GM19324 (cell line): ENCODE data around the gene CACNA1D.

ENCODE experiments used
- ATAC-seq: cut with Tn5 transposase; IDR thresholded peaks from one replicate; pipeline ENCODE4 v1.9.1; 2021; ENCODE audit warnings: mild to moderate bottlenecking, moderate library complexity; ENCODE audit not compliant: unreplicated experiment, low FRiP score

The CACNA1D gene

GRCh38 chr3:53493595-53493962 lies 832 bp upstream of the CACNA1D start:
- ATAC-seq, result no peak

DNA sequence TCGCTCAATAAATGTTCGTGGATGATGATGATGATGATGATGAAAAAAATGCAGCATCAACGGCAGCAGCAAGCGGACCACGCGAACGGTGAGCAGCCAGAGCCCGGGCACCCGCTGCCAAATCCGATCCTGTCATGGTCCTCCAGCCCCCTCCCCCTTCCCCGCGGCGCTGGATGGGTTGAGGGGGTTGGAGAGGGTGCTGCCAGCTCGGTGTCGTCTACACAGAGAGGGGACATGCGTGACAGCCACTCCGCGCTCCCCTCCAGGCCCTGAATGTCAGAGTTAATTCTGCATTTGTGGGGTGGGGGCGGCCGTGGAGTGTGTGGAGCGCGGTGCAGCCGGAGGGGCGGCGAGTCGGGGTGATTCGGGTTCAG lies 722 bp downstream of the CACNA1D start:
- ATAC-seq, result no peak

- ATAC-seq, result no peak
These were observed 1.3 kb downstream of the CACNA1D start for GRCh38 chr3:53495520-53496391.

- no peak for ATAC-seq
These were observed 1.9 kb downstream of the CACNA1D start for GRCh38 chr3:53496392-53496670.

GRCh38 chr3:53496984-53497383 lies 2.6 kb downstream of the CACNA1D start:
- ATAC-seq, result no peak

GRCh38 chr3:53498806-53499641 lies 4.6 kb downstream of the CACNA1D start:
- ATAC-seq, result no peak

DNA sequence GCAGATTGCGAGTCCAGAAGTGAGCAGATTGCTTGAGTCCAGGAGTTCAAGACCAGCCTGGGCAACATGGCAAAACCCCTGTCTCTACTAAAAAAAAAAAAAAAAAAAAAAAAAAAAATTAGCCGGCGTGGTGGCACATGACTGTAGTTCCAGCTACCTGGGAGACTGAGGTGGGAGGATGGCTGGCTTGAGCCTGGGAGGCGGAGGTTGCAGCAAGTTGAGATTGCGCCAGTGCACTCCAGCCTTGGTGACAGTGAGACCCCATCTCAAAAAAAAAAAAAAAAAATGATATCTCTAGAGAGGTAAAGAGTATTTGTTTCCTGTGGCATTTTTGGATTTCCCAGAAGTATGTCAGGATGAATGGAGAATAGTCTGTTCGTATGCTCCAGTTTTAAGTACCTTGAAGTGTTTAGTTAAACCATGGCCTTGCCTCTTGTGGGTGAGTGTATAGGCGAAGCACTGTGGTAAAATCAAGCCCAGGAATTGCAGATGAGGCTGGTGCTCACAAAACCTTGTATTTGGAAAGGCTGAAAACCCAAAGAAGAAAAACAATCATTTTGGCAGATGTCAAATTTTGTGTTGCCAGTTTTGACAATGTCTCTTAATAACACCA lies 5.9 kb downstream of the CACNA1D start:
- no peak for ATAC-seq

DNA sequence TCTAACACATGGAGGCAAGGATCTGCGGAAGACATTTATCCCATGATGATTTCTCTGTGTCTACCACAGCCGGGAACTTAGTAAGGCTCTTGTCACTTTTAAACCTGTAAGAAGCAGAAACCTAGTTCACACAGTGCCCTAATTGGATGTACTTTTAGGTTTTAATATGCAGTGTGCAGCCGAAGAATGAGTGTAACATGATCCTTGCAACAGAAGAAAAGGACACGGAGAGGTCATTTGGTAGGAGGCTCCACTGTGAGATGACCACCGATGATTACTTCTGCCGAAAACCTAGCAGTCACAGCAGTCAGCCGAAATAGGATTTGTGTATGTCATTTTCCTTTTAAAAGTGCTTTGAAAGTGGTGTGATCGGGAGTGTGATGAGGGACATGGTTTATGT lies 6.8 kb downstream of the CACNA1D start:
- no peak for ATAC-seq

DNA sequence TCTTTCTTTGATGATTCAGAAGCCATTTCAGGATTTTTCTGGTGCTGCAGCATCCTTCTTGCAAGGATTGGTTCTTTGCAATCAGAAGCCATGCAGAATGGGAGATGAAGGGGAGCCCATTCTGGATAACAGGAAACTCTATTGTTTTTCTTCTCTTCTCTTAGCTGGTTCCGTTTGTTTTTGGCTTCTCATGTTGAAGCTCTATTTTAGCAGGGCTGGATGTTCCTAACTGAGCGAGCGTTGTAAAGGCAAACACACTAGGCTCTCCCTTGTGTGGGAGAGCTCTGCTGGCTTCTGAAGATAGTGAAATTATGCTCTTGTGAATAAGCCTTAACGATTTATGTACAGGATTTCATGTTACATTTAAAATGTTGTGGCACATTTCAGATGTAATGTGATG lies 8.3 kb downstream of the CACNA1D start:
- no peak for ATAC-seq

DNA sequence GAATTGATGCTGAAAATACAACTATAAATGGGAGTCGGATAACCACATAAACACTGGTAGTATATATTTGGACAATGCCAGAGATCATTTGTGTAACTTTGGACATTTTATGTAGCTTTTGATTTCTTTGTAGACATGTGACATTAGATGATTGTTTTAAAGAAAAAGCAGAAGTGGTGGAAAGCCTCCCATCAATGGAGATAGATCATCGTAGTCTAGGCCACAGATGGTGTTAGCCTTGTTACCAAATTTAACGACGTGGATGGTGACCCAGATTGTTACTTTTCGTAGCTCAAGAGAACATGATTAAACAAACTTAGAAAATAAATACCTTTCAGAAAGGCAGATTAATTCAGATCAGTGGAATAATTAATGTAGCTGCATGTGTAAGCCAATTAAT lies 8.8 kb downstream of the CACNA1D start:
- ATAC-seq, result no peak

GRCh38 chr3:53506110-53506762 lies 11.8 kb downstream of the CACNA1D start:
- ATAC-seq, result no peak

DNA sequence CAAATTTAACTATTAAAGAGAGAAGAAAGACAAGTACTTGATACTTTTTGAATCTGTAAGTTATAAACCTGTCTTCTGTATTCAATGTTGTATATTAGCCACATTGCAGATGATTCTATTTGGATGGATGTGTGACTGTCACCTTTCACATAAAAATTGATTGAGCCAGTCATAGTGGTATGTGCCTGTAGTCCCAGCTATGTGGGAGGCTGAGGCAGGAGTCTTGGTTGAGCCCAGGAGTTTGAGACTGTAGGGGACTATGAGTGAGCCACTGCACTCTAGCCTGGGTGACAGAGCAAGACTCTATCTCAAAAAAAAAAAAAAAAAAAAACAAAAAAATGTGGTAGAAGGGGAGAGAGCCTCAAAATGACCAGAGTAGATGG lies 12.3 kb downstream of the CACNA1D start:
- no peak for ATAC-seq

GRCh38 chr3:53509494-53509893 lies 15.1 kb downstream of the CACNA1D start:
- no peak for ATAC-seq

DNA sequence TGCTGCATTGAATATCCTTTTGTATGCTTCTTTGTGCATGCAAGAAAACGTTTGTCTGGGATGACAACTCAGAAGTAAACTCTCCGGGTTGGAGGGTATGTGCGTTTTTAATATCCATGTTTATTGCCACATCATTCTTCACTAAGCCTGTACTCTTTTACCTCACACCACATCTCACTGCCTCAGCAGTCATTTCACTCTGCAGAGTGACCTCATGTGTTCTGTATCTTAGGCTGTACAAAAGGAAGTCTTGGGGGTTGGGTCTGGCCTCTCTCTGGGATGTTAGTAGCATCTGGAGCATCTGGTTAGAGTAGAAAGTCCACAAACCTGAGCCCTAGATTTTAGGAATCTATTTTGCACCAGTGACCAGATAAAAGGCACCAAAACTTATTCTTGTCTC lies 16.1 kb downstream of the CACNA1D start:
- no peak for ATAC-seq

GRCh38 chr3:53511246-53511645 lies 16.8 kb downstream of the CACNA1D start:
- ATAC-seq, result no peak

GRCh38 chr3:53513556-53514190 lies 19.3 kb downstream of the CACNA1D start:
- no peak for ATAC-seq

DNA sequence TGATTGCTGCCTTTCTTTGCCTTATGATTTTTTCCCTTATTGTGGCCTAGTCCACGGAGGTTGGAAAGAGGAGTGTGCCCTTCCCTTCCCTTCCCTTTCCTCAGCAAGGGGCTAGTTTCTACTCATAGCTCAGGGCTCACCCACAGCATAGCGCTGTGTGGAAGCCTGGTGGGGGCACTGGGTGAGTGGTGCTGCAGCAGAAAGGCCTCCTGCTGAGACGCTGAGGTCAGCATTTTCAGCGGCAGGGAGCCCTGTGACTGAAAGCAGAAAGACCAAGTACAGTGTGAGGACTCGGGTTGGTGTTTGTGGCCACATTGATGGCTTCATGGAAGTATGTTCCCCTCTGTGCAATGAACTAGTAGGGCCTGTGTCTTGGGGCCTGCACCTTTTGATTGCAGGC lies 21.9 kb downstream of the CACNA1D start:
- no peak for ATAC-seq

- ATAC-seq, result no peak
These were observed 24.1 kb downstream of the CACNA1D start for GRCh38 chr3:53518495-53518981.

DNA sequence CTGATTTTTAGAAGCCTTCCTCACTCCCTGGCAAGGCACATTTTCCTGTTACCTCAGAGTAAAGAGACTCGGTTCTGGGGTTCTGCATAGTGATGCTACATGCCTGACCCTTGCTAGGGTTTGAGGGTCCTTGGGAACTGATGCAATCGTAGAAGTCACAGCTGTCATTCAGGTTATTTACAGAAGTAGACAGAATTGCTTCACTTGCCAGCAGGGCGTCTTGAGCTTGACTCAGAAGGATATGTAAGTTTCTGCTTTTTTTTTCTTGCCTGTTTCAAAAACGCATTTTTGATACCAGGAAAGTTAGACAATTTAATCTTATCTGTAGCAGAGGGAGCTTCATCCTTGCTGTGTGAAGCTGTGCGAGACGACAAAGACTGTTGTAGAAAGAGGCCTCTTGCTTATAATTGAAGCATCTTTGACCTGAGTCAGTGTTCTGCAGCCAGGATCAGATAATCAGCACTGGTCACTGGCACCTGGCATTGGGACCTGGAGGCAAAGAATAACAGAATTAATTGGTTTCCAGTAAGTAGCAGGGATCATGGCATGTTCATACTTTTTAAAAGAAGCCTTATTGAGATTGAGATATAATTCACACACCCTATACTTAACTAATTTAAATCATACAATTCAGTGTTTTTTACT lies 24.8 kb downstream of the CACNA1D start:
- no peak for ATAC-seq

GRCh38 chr3:53523346-53523745 lies 28.9 kb downstream of the CACNA1D start:
- no peak for ATAC-seq
